ENCODE data around the gene NFYC. TPM values are rescaled to one million over a fixed set of nuclear protein-coding genes. Genes with fewer than 3 reads are reported as not detected.

NFYC gene
- total RNA-seq, 3 donors from 2014 or later: 42.7 to 69.7 (median 55.7) TPM

DNA sequence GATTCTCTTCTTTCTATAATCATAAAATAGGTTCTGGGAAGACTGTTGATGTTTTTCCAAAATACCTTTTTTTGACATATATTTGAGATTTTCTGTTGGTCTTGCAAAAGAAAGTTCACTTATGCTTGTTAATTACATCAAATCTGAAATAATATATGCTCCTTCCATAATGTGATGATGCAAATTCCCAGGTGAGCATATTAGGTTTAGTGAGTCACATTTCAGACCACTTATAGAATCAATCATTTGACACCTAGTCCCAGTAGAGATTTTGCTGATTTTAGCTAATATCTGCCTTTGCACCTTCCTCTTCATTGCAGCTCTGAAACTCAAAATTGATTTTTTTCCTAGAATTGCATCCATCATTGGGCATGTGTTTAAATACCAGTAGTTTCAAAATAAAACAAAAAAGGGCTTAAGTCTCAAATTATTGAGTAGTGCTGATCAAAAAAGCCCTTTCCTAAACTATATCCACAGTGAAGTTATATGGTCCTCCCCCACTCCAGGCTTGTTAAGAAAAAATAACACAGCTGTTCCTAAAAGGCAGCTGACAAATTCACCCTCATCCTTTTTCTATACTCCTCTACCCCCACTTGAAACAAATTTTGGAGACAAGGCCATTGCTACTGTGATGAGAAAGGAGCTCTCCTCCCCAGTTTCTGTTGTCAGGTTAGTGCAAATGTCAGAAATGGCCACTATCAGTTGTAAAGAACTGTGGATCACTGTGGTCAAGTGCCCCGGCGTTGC, 55.0 kb downstream of the NFYC start:
- Histone ChIP-seq H3K4me1 (no peaks in the 10 kb centered on the region), H3K4me3 (no peak overlapping the region), H3K27ac (no peak overlapping the region), H3K36me3 (peaks cover 6% of the 10 kb centered on the region), H3K27me3 (no peaks in the 10 kb centered on the region), H3K9me3 (no peaks in the 10 kb centered on the region)
- no peak for TF ChIP-seq POLR2A (IDR thresholded peaks at IDR 0.05)
- TF ChIP-seq, protein P1, sequence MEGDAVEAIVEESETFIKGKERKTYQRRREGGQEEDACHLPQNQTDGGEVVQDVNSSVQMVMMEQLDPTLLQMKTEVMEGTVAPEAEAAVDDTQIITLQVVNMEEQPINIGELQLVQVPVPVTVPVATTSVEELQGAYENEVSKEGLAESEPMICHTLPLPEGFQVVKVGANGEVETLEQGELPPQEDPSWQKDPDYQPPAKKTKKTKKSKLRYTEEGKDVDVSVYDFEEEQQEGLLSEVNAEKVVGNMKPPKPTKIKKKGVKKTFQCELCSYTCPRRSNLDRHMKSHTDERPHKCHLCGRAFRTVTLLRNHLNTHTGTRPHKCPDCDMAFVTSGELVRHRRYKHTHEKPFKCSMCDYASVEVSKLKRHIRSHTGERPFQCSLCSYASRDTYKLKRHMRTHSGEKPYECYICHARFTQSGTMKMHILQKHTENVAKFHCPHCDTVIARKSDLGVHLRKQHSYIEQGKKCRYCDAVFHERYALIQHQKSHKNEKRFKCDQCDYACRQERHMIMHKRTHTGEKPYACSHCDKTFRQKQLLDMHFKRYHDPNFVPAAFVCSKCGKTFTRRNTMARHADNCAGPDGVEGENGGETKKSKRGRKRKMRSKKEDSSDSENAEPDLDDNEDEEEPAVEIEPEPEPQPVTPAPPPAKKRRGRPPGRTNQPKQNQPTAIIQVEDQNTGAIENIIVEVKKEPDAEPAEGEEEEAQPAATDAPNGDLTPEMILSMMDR (IDR thresholded peaks at IDR 0.05): no peak
- DNase-seq (ENCODE audit: low spot score in 2 of 2): no peak
- intact Hi-C loops (cut with DNase I; ENCODE audit: low total_unique reads): no loop called here

DNA sequence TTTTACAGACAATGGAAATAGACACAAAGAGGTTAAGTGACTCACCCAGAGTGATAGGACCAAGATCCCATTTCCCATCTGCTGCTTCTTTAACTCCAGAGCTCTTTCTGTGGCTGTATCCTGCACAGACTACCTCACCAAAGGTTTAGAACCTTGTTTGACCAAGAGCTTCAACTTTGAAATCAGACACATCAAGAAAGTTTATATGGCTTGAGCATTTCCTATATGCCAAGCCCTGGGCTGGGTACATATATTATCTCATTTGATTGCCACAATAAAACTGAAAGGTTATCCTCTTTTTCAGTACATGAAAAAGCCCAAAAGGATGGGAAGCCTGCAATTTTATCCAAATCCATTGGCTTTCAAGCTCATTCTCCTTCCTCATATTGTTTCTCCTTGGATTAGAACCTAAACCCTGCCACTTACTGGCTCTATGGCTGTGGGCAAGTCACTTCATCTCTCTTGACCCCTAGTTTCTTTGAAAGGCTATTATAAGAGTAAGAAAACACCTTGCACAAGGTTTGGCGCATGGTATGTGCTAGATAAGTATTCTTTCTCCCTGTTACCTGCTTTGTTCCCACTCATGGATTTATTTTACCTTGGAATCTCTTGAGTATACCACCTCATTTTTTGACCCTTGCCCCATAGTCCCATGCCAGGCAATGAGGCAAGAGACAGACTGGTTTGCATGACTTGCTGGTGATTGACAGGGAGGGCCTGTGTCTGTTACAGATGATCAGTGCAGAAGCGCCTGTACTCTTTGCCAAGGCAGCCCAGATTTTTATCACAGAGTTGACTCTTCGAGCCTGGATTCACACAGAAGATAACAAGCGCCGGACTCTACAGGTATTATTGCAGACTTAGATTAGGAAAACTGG, 57.6 kb downstream of the NFYC start:
- Histone ChIP-seq H3K9me3 (no peaks in the 10 kb centered on the region), H3K4me3 (no peak overlapping the region), H3K36me3 (peaks cover 6% of the 10 kb centered on the region), H3K27me3 (no peaks in the 10 kb centered on the region), H3K4me1 (no peaks in the 10 kb centered on the region), H3K27ac (no peak overlapping the region)
- TF ChIP-seq, protein P1 (IDR thresholded peaks at IDR 0.05): no peak
- TF ChIP-seq POLR2A (IDR thresholded peaks at IDR 0.05) (no peak), POLR2AphosphoS5 (IDR thresholded peaks at IDR 0.05) (no peak)
- no peak for DNase-seq (ENCODE audit: low spot score in 2 of 2)
- intact Hi-C loops (cut with DNase I; ENCODE audit: low total_unique reads): no loop called here

DNA sequence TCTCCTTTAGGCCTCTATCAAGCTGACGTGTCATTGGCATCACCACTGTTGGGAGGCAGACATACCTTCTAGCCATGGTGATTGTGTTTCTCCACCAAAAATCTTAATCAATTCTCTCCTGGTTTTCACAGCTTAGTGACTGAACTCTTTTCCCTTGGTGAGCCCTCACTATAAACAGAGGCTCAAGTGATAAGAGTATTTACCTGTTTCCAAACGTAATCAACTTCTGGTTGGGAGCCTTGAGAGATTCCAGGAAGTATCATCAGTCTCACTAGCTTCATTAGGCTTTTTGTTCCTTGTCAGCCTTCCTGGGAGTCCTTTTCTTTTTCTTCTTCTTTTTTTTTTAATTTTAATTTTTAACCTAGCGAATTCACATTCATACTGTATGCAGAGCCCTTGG, 58.3 kb downstream of the NFYC start:
- no peak for DNase-seq (ENCODE audit: low spot score in 2 of 2)
- intact Hi-C loops (cut with DNase I; ENCODE audit: low total_unique reads): no loop called here
- H3K36me3 ChIP-seq: peaks cover 6% of the 10 kb centered on the region
- no peak overlapping the region for H3K4me3 ChIP-seq
- no peak overlapping the region for H3K27ac ChIP-seq
- TF ChIP-seq POLR2A (IDR thresholded peaks at IDR 0.05) (no peak), POLR2AphosphoS5 (IDR thresholded peaks at IDR 0.05) (no peak)
- TF ChIP-seq, protein P1 (IDR thresholded peaks at IDR 0.05): no peak
- H3K4me1 ChIP-seq: no peaks in the 10 kb centered on the region
- no peaks in the 10 kb centered on the region for H3K27me3 ChIP-seq
- H3K9me3 ChIP-seq: no peaks in the 10 kb centered on the region

DNA sequence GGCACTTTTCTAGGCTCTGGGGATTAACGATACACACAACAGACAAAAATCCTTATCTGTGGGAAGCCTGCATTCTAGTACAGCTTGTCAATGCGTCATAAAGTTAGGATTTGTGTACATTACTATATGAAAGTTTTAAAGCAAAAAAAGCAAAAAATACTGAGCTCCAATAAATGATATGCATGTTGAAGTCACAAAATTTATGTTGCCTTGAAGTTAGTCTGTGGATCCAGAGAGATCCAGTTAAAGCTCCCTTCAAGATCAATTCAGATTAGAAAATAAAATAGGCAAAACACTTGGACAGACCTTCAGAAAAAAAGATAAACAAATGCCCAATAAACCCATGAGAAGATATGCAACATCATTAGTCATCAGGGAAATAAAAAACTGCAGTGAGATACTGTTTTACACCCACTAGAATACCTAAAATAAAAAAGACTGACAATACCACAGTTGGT, 59.0 kb downstream of the NFYC start:
- intact Hi-C loops (cut with DNase I; ENCODE audit: low total_unique reads): no loop called here
- Histone ChIP-seq H3K27ac (no peak overlapping the region), H3K9me3 (no peaks in the 10 kb centered on the region), H3K4me1 (no peaks in the 10 kb centered on the region), H3K27me3 (no peaks in the 10 kb centered on the region), H3K4me3 (no peak overlapping the region), H3K36me3 (peaks cover 6% of the 10 kb centered on the region)
- DNase-seq (ENCODE audit: low spot score in 2 of 2): no peak
- TF ChIP-seq POLR2A (IDR thresholded peaks at IDR 0.05) (no peak), POLR2AphosphoS5 (IDR thresholded peaks at IDR 0.05) (no peak)
- TF ChIP-seq, protein P1 (IDR thresholded peaks at IDR 0.05): no peak

DNA sequence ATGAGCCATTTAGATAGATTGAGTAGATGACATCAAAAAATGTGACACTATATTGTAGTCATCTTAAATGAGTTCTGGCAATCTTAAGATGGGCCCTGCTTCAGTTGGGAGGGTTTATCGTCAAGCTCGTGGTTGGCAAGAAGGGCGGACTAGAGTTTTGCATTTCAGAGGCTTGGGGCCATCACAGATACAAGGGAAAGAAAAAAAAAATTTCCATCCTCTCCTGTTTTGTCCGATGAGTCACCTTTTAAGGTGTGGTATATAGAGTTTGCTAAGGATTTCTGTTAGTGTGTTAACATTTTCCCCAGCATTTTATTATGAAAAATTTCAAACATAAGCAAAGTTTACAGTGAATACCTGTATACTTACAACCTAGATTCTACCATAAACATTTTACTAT, 60.3 kb downstream of the NFYC start:
- TF ChIP-seq, protein P1 (IDR thresholded peaks at IDR 0.05): no peak
- no peak for TF ChIP-seq POLR2A (IDR thresholded peaks at IDR 0.05)
- no peak for TF ChIP-seq POLR2AphosphoS5 (IDR thresholded peaks at IDR 0.05)
- peaks cover 6% of the 10 kb centered on the region for H3K36me3 ChIP-seq
- intact Hi-C loops (cut with DNase I; ENCODE audit: low total_unique reads): no loop called here
- no peaks in the 10 kb centered on the region for H3K27me3 ChIP-seq
- H3K4me3 ChIP-seq: no peak overlapping the region
- no peaks in the 10 kb centered on the region for H3K9me3 ChIP-seq
- H3K4me1 ChIP-seq: no peaks in the 10 kb centered on the region
- no peak overlapping the region for H3K27ac ChIP-seq
- DNase-seq (ENCODE audit: low spot score in 2 of 2): no peak

All from breast epithelium (tissue), 4 donors.